ENCODE measurements around the gene GPS2. TPM values are rescaled to one million over a fixed set of nuclear protein-coding genes. Genes with fewer than 3 reads are reported as not detected.
A peak's percentile ranks its signal among the peaks of the same experiment; 100 is the strongest.

GPS2 gene
- total RNA-seq, 2 experiments from 2014 or later: 86.3 to 88.0 TPM

- Mint-ChIP-seq H3K4me3 (no peak overlapping the region), H3K27ac (no peak overlapping the region), H3K36me3 (ENCODE audit: low read depth) (no peaks in the 10 kb centered on the region), H3K27me3 (ENCODE audit: low read depth) (peaks cover 34% of the 10 kb centered on the region), H3K4me1 (ENCODE audit: low read depth) (peaks cover 30% of the 10 kb centered on the region), H3K9me3 (ENCODE audit: insufficient read depth) (no peaks in the 10 kb centered on the region)
- DNase-seq: no peak
- no peak for ATAC-seq
- ChIA-PET CTCF (interaction anchor here (2.2 to 2.9 kb wide), 2 partner anchors 10 to 246 kb away, joined by 4 to 14 read pairs; partner anchors contain the start of gene SLC2A4), POLR2A (interaction anchor here (1.6 kb wide), 1 partner anchor 10 kb away, joined by 8 read pairs; the partner anchor contains the start of gene SLC2A4)
Measured at GRCh38 chr17:7292194-7292593, 23.0 kb downstream of the GPS2 start.

- Mint-ChIP-seq H3K27ac (no peak overlapping the region), H3K4me3 (no peak overlapping the region), H3K9me3 (ENCODE audit: insufficient read depth) (no peaks in the 10 kb centered on the region), H3K36me3 (ENCODE audit: low read depth) (no peaks in the 10 kb centered on the region), H3K4me1 (ENCODE audit: low read depth) (peaks cover 19% of the 10 kb centered on the region), H3K27me3 (ENCODE audit: low read depth) (peaks cover 28% of the 10 kb centered on the region)
- DNase-seq (no peak), ATAC-seq (no peak)
- CTCF ChIA-PET: interaction anchor here (1.1 to 2.9 kb wide), 4 partner anchors 9 to 245 kb away, joined by 3 to 14 read pairs (median 4); partner anchors contain the start of genes NEURL4 and SLC2A4
- POLR2A ChIA-PET: no interaction called here
Measured at GRCh38 chr17:7290685-7291084, 24.5 kb downstream of the GPS2 start.

GRCh38 chr17:7290166-7290565 lies 25.0 kb downstream of the GPS2 start:
- ATAC-seq: no peak
- ChIA-PET POLR2A (no interaction called here), CTCF (interaction anchor here (2.9 kb wide), 1 partner anchor 8 kb away, joined by 14 read pairs; the partner anchor contains the start of gene SLC2A4)
- H3K4me3 Mint-ChIP-seq: no peak overlapping the region
- H3K27ac Mint-ChIP-seq: no peak overlapping the region
- H3K36me3 Mint-ChIP-seq (ENCODE audit: low read depth): no peaks in the 10 kb centered on the region
- peaks cover 25% of the 10 kb centered on the region for H3K27me3 Mint-ChIP-seq (ENCODE audit: low read depth)
- peaks cover 14% of the 10 kb centered on the region for H3K4me1 Mint-ChIP-seq (ENCODE audit: low read depth)
- no peak for DNase-seq
- no peaks in the 10 kb centered on the region for H3K9me3 Mint-ChIP-seq (ENCODE audit: insufficient read depth)

- ATAC-seq (no peak), DNase-seq (no peak)
- Mint-ChIP-seq H3K4me3 (no peak overlapping the region), H3K4me1 (ENCODE audit: low read depth) (peaks cover 10% of the 10 kb centered on the region), H3K27ac (no peak overlapping the region), H3K36me3 (ENCODE audit: low read depth) (no peaks in the 10 kb centered on the region), H3K9me3 (ENCODE audit: insufficient read depth) (no peaks in the 10 kb centered on the region), H3K27me3 (ENCODE audit: low read depth) (peaks cover 22% of the 10 kb centered on the region)
- ChIA-PET POLR2A (no interaction called here), CTCF (interaction anchor here (1.7 kb wide), 1 partner anchor 7 kb away, joined by 5 read pairs; no protein-coding TSS in a partner anchor)
Measured at GRCh38 chr17:7289256-7290032, 25.7 kb downstream of the GPS2 start.

GRCh38 chr17:7285679-7286078 lies 29.5 kb downstream of the GPS2 start:
- Mint-ChIP-seq H3K27me3 (ENCODE audit: low read depth) (peaks cover 30% of the 10 kb centered on the region), H3K4me1 (ENCODE audit: low read depth) (peaks cover 20% of the 10 kb centered on the region), H3K9me3 (ENCODE audit: insufficient read depth) (no peaks in the 10 kb centered on the region), H3K4me3 (no peak overlapping the region), H3K27ac (no peak overlapping the region), H3K36me3 (ENCODE audit: low read depth) (no peaks in the 10 kb centered on the region)
- DNase-seq (no peak), ATAC-seq (no peak)
- ChIA-PET CTCF (interaction anchor here (1.2 to 8.8 kb wide), 3 partner anchors 12 to 240 kb away, joined by 3 to 81 read pairs (median 4); partner anchors contain the start of gene ACAP1), POLR2A (interaction anchor here (0.5 kb wide), 1 partner anchor 51 kb away, joined by 3 read pairs; the partner anchor contains the start of gene DVL2)

GRCh38 chr17:7284911-7285310 lies 30.2 kb downstream of the GPS2 start:
- H3K27me3 Mint-ChIP-seq (ENCODE audit: low read depth): peaks cover 31% of the 10 kb centered on the region
- CTCF ChIA-PET: interaction anchor here (8.8 kb wide), 1 partner anchor 13 kb away, joined by 81 read pairs; no protein-coding TSS in a partner anchor

GRCh38 chr17:7283471-7284216 lies 31.5 kb downstream of the GPS2 start:
- no peak for DNase-seq
- Mint-ChIP-seq H3K4me3 (no peak overlapping the region), H3K36me3 (ENCODE audit: low read depth) (no peaks in the 10 kb centered on the region), H3K27ac (no peak overlapping the region), H3K9me3 (ENCODE audit: insufficient read depth) (no peaks in the 10 kb centered on the region), H3K27me3 (ENCODE audit: low read depth) (peaks cover 33% of the 10 kb centered on the region), H3K4me1 (ENCODE audit: low read depth) (peaks cover 27% of the 10 kb centered on the region)
- no peak for ATAC-seq
- ChIA-PET POLR2A (no interaction called here), CTCF (interaction anchor here (2.4 to 8.8 kb wide), 2 partner anchors 14 to 46 kb away, joined by 6 to 81 read pairs; partner anchors contain the start of gene NEURL4)

More at GRCh38 chr17:7284911-7285310, 30.2 kb downstream of the GPS2 start:
- H3K4me1 Mint-ChIP-seq (ENCODE audit: low read depth): peaks cover 27% of the 10 kb centered on the region
- no peaks in the 10 kb centered on the region for H3K36me3 Mint-ChIP-seq (ENCODE audit: low read depth)
- H3K27ac Mint-ChIP-seq: no peak overlapping the region
- ATAC-seq (no peak), DNase-seq (no peak)
- POLR2A ChIA-PET: no interaction called here
- no peaks in the 10 kb centered on the region for H3K9me3 Mint-ChIP-seq (ENCODE audit: insufficient read depth)
- no peak overlapping the region for H3K4me3 Mint-ChIP-seq

GRCh38 chr17:7282752-7283321 lies 32.3 kb downstream of the GPS2 start:
- Mint-ChIP-seq H3K4me1 (ENCODE audit: low read depth) (peaks cover 27% of the 10 kb centered on the region), H3K27me3 (ENCODE audit: low read depth) (peaks cover 29% of the 10 kb centered on the region), H3K4me3 (no peak overlapping the region), H3K36me3 (ENCODE audit: low read depth) (no peaks in the 10 kb centered on the region), H3K9me3 (ENCODE audit: insufficient read depth) (no peaks in the 10 kb centered on the region), H3K27ac (no peak overlapping the region)
- DNase-seq (no peak), ATAC-seq (no peak)
- ChIA-PET CTCF (interaction anchor here (1.0 to 8.8 kb wide), 6 partner anchors 9 to 149 kb away, joined by 3 to 81 read pairs (median 6); partner anchors contain the start of genes ACAP1 and NEURL4), POLR2A (interaction anchor here (0.6 to 2.3 kb wide), 2 partner anchors 9 to 220 kb away, joined by 5 to 8 read pairs; no protein-coding TSS in a partner anchor)

GRCh38 chr17:7281953-7282751 lies 33.0 kb downstream of the GPS2 start:
- ChIA-PET POLR2A (interaction anchor here (0.6 to 2.3 kb wide), 4 partner anchors 10 to 269 kb away, joined by 5 to 8 read pairs (median 5); no protein-coding TSS in a partner anchor), CTCF (interaction anchor here (1.0 to 8.8 kb wide), 6 partner anchors 10 to 150 kb away, joined by 3 to 81 read pairs (median 6); partner anchors contain the start of genes ACAP1 and NEURL4)
- no peak for DNase-seq
- Mint-ChIP-seq H3K36me3 (ENCODE audit: low read depth) (no peaks in the 10 kb centered on the region), H3K4me1 (ENCODE audit: low read depth) (peaks cover 27% of the 10 kb centered on the region), H3K4me3 (no peak overlapping the region), H3K9me3 (ENCODE audit: insufficient read depth) (no peaks in the 10 kb centered on the region), H3K27me3 (ENCODE audit: low read depth) (peaks cover 29% of the 10 kb centered on the region), H3K27ac (no peak overlapping the region)
- ATAC-seq: no peak

- ATAC-seq (peak; percentile 76), DNase-seq (peak; percentile 86)
- Mint-ChIP-seq H3K36me3 (ENCODE audit: low read depth) (no peaks in the 10 kb centered on the region), H3K4me1 (ENCODE audit: low read depth) (peaks cover 27% of the 10 kb centered on the region), H3K4me3 (peak within 1 kb of the TSS; percentile 73), H3K27me3 (ENCODE audit: low read depth) (peaks cover 25% of the 10 kb centered on the region), H3K9me3 (ENCODE audit: insufficient read depth) (no peaks in the 10 kb centered on the region), H3K27ac (peak within 1 kb of the TSS; percentile 50)
- POLR2A ChIA-PET: interaction anchor here (1.0 to 2.3 kb wide), 3 partner anchors 11 to 269 kb away, joined by 5 to 8 read pairs (median 5); no protein-coding TSS in a partner anchor
- CTCF ChIA-PET: interaction anchor here (0.8 to 8.8 kb wide), 13 partner anchors 10 to 279 kb away, joined by 3 to 81 read pairs (median 4); partner anchors contain the start of genes ACAP1, TMEM256 and TMEM95
Measured at GRCh38 chr17:7281074-7281952, 33.8 kb downstream of the GPS2 start, which contains the start of gene SLC2A4. Gene SLC2A4 (plus strand): TSS chr17:7281718. CDS start chr17:7281935, 217 bp downstream.

Data from activated CD8-positive, alpha-beta T cell treated with anti-CD3 and anti-CD28 coated beads, Interleukin-2, amount 10 ng/mL, durations not matched to agents 7 days and 5 days (primary cell).